Activated CD4-positive, alpha-beta T cell treated with anti-CD3 and anti-CD28 coated beads, Interleukin-10, Interleukin-2, amounts not matched to agents 100 ng/mL and 50 ng/mL, durations not matched to agents 16 hours and 8 hours (primary cell): ENCODE measurements around the gene DNAJA1.
"Not testable (repeated sequence)": the region's sequence is repeated elsewhere in the genome, so short reads cannot be mapped to it uniquely, and the experiment has no call there.

ENCODE experiments used
- DNase-seq: peaks from one replicate; pipeline ENCODE4 v3.0.0-alpha.2; 2020

The DNAJA1 gene

GRCh38 chr9:33082538-33083326 is 57.7 kb downstream of the DNAJA1 start:
- peak; percentile 34 for DNase-seq

- DNase-seq: not testable (repeated sequence)
These were observed 60.6 kb downstream of the DNAJA1 start for GRCh38 chr9:33085672-33086071.
